Right ventricle myocardium superior (tissue), 1 donor: ENCODE results near the gene ZNF362. TPM values are rescaled to one million over a fixed set of nuclear protein-coding genes. Genes with fewer than 3 reads are reported as not detected.

Source experiments
- ATAC-seq: fragments of 200-7000 bp; cut with Tn5 transposase; one replicate; pipeline ENCODE4 v1.9.1; 2020; ENCODE audit warnings: mild to moderate bottlenecking; ENCODE audit not compliant: poor library complexity
- DNase-seq: peaks from one replicate; pipeline ENCODE4 v3.0.0-alpha.2; 2020
- intact Hi-C: fragments of 100-400 bp; cut with DNase I; formaldehyde crosslinking; loops from one replicate; pipeline ENCODE4 v1.11.2; 2022
- microRNA-seq: library from miRNA; unstranded; fragments of <30 nt; microRNA quantifications from one replicate; pipeline ENCODE4 v1.2.0, GENCODE V29; 2020
- total RNA-seq: library from RNA; stranded (reverse); fragmentation: NEBNext Ultra II Directional; extraction: Animal tissue kit (Norgen Biotek cat#: 25700); gene quantifications from one replicate; pipeline ENCODE4 v1.2.1, GENCODE V29; 2021
- donor health status: DM: no; HTN: yes; CAD: no; lungs with severe emphysema.

The ZNF362 gene
- total RNA-seq, 1 donor from 2014 or later = 30.1 TPM

DNA sequence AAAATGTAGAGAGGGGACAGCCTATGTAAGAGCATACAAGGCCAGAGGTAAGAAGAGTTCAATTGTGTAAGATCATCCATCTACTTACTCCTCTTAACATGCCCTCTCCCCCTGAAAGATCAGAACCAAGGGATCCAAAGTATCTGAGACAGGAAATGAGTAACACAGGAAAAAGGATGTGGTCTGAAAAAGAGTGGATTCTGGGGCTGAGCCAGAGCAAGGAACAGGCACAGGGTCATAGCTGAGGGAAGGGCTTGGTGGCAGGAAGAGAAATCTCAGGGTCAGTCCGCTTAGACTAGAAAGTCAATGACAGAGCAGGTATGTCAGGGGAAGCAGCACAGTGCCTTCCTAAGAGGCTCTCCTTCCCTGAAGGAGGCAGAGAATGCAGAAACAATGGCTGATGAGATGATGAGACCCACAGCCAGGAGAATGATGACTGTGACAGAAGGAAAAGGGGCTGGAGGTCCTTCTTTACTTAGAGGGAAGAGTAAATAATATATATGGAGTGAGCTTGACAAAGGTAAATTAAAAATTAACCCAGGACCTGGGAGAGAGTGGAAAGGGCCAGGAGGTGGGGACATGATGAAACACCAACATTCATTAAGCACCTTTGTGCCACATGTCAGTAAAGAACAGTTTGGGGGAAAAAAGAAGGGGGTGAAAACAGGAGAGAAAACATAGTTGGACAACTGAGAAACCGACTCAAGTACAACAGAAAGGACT lies 90.8 kb downstream of the ZNF362 start:
- ATAC-seq (peak; percentile 17), DNase-seq (no peak)
- intact Hi-C loops = no loop called here

GRCh38 chr1:33347650-33347992 lies 91.3 kb downstream of the ZNF362 start:
- intact Hi-C loops = no loop called here
- ATAC-seq = peak; percentile 28
- DNase-seq = no peak

DNA sequence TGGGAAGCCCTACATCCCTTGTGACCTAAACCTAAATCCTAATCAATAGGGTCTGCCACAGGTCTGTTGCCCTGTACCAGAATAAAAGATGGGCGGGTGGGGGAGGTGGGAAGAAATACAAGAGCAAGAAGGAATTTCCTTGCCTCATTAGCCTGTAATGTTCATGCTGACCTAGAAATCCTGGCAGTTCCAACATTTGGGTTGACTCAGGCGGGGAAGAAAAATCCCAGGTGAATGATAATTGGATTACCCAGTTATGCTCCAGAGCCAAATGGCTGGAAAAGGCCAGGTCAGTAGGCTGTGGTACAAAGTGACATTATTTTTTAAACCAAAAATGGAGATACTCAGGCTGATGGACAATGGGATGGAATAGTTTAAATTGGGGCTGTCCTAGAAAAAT lies 91.9 kb downstream of the ZNF362 start:
- ATAC-seq = no peak
- intact Hi-C loops = no loop called here

GRCh38 chr1:33348676-33349080 lies 92.4 kb downstream of the ZNF362 start:
- peak; percentile 13 for ATAC-seq
- intact Hi-C loops = no loop called here

More for the DNA sequence above, 91.9 kb downstream of the ZNF362 start:
- no peak for DNase-seq

GRCh38 chr1:33349081-33349759 lies 92.9 kb downstream of the ZNF362 start:
- DNase-seq = peak; percentile 74
- peak; percentile 26 for ATAC-seq
- intact Hi-C loops = no loop called here

More at GRCh38 chr1:33348676-33349080, 92.4 kb downstream of the ZNF362 start:
- DNase-seq = no peak

DNA sequence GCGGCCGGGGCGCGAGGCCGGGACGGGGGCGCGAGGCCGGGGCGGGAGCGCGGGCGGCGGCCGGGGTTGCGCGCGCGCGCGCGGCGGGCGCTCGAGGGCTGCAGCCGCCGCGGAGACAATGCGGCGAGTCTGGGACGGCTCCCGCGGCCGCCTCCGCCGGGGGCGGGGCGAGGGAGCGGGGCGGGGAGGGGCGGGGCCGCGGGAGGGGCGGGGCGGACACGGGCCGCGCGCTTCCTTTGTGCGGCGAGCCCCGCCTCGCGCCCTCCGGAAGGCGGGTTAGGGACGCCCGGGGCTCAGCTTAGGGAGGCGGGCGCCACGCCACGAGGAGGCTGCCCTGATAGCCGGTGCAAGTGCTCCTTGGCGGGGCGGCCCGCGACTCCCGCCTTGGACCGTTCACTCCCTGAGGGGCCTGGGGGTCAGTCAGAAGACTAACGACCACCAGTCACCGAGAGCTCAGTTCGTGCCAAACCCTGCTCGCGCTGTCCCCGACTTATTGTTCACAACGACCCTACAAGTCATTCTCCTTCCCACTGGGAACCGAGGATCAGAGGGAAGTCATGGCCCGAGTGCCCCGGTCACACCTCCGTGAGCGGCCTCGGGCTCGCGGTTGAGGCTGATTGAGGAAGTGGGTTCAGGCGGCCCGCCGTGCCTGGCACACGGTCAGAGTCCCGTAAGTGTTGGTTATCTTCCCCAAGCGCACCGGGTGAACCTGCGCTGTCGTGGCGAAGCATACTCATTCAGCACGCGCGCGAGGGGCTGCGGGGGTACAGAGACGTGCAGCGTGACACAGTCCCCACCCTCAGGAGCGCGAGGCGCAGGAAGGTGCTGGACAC lies 93.7 kb downstream of the ZNF362 start:
- ATAC-seq (peak; percentile 90), DNase-seq (peak; percentile 95)
- intact Hi-C loops = no loop called here

Small RNA genes lying within 50 kb of the gene (microRNA-seq; reads per million reads assigned to microRNA genes)
- 39.5 reads per million, percentile 44 among the genes with 10 or more reads in this experiment for gene MIR3605

Other genes starting within 250 kb of the ZNF362 start
- gene AK2, start 219.6 kb upstream of the ZNF362 start, total RNA-seq = 124 TPM
- 1.9 TPM for gene AZIN2, start 175.3 kb upstream of the ZNF362 start, total RNA-seq
- 1.9 TPM for gene TRIM62, start 74.4 kb upstream of the ZNF362 start, total RNA-seq
- not detected for gene A3GALT2, start 64.6 kb downstream of the ZNF362 start, total RNA-seq
- gene PHC2, start 174.6 kb downstream of the ZNF362 start, total RNA-seq = 105 TPM
- 4.4 TPM for gene ZSCAN20, start 216.2 kb downstream of the ZNF362 start, total RNA-seq